ENCODE measurements around the gene FRA10AC1. TPM values are rescaled to one million over a fixed set of nuclear protein-coding genes. Genes with fewer than 3 reads are reported as not detected.
"Not testable (repeated sequence)": the region's sequence is repeated elsewhere in the genome, so short reads cannot be mapped to it uniquely, and the experiment has no call there.

The FRA10AC1 gene
- total RNA-seq, 1 experiment from 2014 or later = 12.4 TPM

DNA sequence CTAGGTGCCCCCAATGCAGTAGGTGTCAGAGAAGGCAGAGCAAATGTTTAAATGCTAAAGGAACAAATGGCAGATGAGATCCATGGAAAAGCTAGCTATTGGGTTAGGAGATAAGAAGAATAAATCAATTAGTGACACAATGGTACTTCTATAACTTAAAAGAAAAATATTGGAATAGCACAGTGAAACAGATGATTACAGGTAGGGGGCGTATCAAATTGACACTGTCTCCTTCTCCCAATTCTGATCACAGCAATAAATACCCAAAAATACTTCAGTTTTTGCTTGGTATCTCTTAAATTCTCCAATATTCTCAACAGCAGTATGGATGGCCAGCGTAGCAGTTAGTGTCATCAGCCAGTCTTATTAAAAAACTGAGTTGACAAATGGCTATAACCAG, 5.2 kb downstream of the FRA10AC1 start:
- H3K27me3 ChIP-seq (ENCODE audit: insufficient read depth, low read length) = no peaks in the 10 kb centered on the region
- Mint-ChIP-seq H3K4me1 (peaks cover 3 to 12% of the 10 kb centered on the region in 2 experiments; a peak in 2 of 4 replicates), H3K4me3 (no peak overlapping the region), H3K27ac (no peak overlapping the region), H3K27me3 (ENCODE audit: low read depth) (no peaks in the 10 kb centered on the region), H3K36me3 (ENCODE audit: insufficient read depth in 1 of 3, low read depth in 3 of 3) (peaks cover 9 to 45% (median 40%) of the 10 kb centered on the region in 3 experiments), H3K9me3 (no peaks in the 10 kb centered on the region)
- WGBS (ENCODE audit: extremely low coverage, insufficient read length, low lambda C conversion rate) = no CpG with 5 or more reads among the region's 2 CpGs
- H3K18ac ChIP-seq (ENCODE audit: insufficient read length, low read depth, low read length) = no peak overlapping the region
- H3K4ac ChIP-seq (ENCODE audit: low read depth, low read length) = no peak overlapping the region
- TF ChIP-seq, protein P1, sequence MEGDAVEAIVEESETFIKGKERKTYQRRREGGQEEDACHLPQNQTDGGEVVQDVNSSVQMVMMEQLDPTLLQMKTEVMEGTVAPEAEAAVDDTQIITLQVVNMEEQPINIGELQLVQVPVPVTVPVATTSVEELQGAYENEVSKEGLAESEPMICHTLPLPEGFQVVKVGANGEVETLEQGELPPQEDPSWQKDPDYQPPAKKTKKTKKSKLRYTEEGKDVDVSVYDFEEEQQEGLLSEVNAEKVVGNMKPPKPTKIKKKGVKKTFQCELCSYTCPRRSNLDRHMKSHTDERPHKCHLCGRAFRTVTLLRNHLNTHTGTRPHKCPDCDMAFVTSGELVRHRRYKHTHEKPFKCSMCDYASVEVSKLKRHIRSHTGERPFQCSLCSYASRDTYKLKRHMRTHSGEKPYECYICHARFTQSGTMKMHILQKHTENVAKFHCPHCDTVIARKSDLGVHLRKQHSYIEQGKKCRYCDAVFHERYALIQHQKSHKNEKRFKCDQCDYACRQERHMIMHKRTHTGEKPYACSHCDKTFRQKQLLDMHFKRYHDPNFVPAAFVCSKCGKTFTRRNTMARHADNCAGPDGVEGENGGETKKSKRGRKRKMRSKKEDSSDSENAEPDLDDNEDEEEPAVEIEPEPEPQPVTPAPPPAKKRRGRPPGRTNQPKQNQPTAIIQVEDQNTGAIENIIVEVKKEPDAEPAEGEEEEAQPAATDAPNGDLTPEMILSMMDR (conservative IDR thresholded peaks at IDR 0.05) = peak; percentile 41
- H3K9ac ChIP-seq (ENCODE audit: extremely low read depth, insufficient read length, low read length) = no peak overlapping the region
- no peak overlapping the region for H3K14ac ChIP-seq (ENCODE audit: insufficient read depth, low read length)
- no peak overlapping the region for H3K23ac ChIP-seq (ENCODE audit: insufficient read length, low read depth, low read length)
- H3K56ac ChIP-seq (ENCODE audit: insufficient read length, low read depth, low read length) = no peak overlapping the region
- H2AFZ ChIP-seq (ENCODE audit: low read length) = no peak overlapping the region
- H2BK5ac ChIP-seq (ENCODE audit: insufficient read length, low read length) = no peak overlapping the region
- DNase-seq = no peak
- H3K79me1 ChIP-seq (ENCODE audit: insufficient read depth, low read depth, low read length, poor library complexity, severe bottlenecking) = no peaks in the 10 kb centered on the region
- no peak overlapping the region for H2BK12ac ChIP-seq (ENCODE audit: insufficient read length, low read depth, low read length)
- no peak overlapping the region for H2BK20ac ChIP-seq (ENCODE audit: low read depth, low read length, poor library complexity, severe bottlenecking)
- no peaks in the 10 kb centered on the region for H3K79me2 ChIP-seq (ENCODE audit: insufficient read depth, low read length)
- H2BK120ac ChIP-seq (ENCODE audit: low read depth, low read length, poor library complexity, severe bottlenecking) = no peak overlapping the region
- H4K20me1 ChIP-seq (ENCODE audit: control insufficient read depth, insufficient read depth, insufficient read length) = no peaks in the 10 kb centered on the region
- no peak overlapping the region for H4K5ac ChIP-seq (ENCODE audit: insufficient read length, low read depth, low read length)
- no peak overlapping the region for H4K8ac ChIP-seq (replicated peaks; ENCODE audit: insufficient read length, low read depth, low read length)
- H3K23me2 ChIP-seq (ENCODE audit: insufficient read length, low read depth, low read length, poor library complexity, severe bottlenecking) = peaks cover 9% of the 10 kb centered on the region
- H2AK5ac ChIP-seq (ENCODE audit: insufficient read length, low read length) = no peak overlapping the region
- H3T11ph ChIP-seq (ENCODE audit: low read length) = no peak overlapping the region
- H4K91ac ChIP-seq (ENCODE audit: insufficient read length, low read depth, low read length) = no peak overlapping the region
- no peak overlapping the region for H3K4me2 ChIP-seq (ENCODE audit: insufficient read depth, insufficient read length, low read length)
- H3K27ac ChIP-seq (ENCODE audit: insufficient read length, low read depth, low read length) = no peak overlapping the region
- no peaks in the 10 kb centered on the region; the same call in 1 of the 2 replicates for H3K4me1 ChIP-seq (ENCODE audit: insufficient read depth, low read length)
- no peaks in the 10 kb centered on the region for H3K9me3 ChIP-seq (ENCODE audit: control insufficient read depth, low read depth, low read length)
- no peak overlapping the region for H2BK15ac ChIP-seq (ENCODE audit: low read depth, low read length)

DNA sequence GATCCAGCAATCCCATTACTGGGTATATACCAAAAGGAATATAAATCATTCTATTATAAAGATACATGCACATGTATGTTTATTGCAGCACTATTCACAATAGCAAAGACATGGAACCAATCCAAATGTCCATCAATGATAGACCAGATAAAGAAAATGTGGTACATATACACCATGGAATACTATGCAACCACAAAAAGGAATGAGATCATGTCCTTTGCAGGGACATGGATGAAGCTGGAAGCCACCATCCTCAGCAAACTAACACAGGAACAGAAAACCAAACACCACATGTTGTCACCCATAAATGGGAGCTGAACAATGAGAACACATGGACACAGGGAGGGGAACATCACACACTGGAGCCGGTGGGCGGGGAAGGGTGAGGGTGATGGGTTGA, 5.8 kb downstream of the FRA10AC1 start:
- H3K18ac ChIP-seq (ENCODE audit: insufficient read length, low read depth, low read length); H3K27ac Mint-ChIP-seq; H3K56ac ChIP-seq (ENCODE audit: insufficient read length, low read depth, low read length); H3K9ac ChIP-seq (ENCODE audit: extremely low read depth, insufficient read length, low read length); H2BK120ac ChIP-seq (ENCODE audit: low read depth, low read length, poor library complexity, severe bottlenecking); H3K14ac ChIP-seq (ENCODE audit: insufficient read depth, low read length); H3K79me2 ChIP-seq (ENCODE audit: insufficient read depth, low read length); H2BK20ac ChIP-seq (ENCODE audit: low read depth, low read length, poor library complexity, severe bottlenecking); H3K27me3 ChIP-seq (ENCODE audit: insufficient read depth, low read length); H3K23ac ChIP-seq (ENCODE audit: insufficient read length, low read depth, low read length); H3K9me3 Mint-ChIP-seq; H3K4me1 ChIP-seq (ENCODE audit: insufficient read depth, low read length); H3K79me1 ChIP-seq (ENCODE audit: insufficient read depth, low read depth, low read length, poor library complexity, severe bottlenecking); H2BK15ac ChIP-seq (ENCODE audit: low read depth, low read length); H2AK5ac ChIP-seq (ENCODE audit: insufficient read length, low read length); H3K4me2 ChIP-seq (ENCODE audit: insufficient read depth, insufficient read length, low read length); H3K27me3 Mint-ChIP-seq (ENCODE audit: low read depth); H2BK5ac ChIP-seq (ENCODE audit: insufficient read length, low read length); H2AFZ ChIP-seq (ENCODE audit: low read length); H2BK12ac ChIP-seq (ENCODE audit: insufficient read length, low read depth, low read length); H3K4ac ChIP-seq (ENCODE audit: low read depth, low read length); H4K91ac ChIP-seq (ENCODE audit: insufficient read length, low read depth, low read length); H3K23me2 ChIP-seq (ENCODE audit: insufficient read length, low read depth, low read length, poor library complexity, severe bottlenecking); H4K20me1 ChIP-seq (ENCODE audit: control insufficient read depth, insufficient read depth, insufficient read length); H3T11ph ChIP-seq (ENCODE audit: low read length); DNase-seq; H3K4me3 Mint-ChIP-seq; H3K9me3 ChIP-seq (ENCODE audit: control insufficient read depth, low read depth, low read length); H3K27ac ChIP-seq (ENCODE audit: insufficient read length, low read depth, low read length); H4K8ac ChIP-seq (replicated peaks; ENCODE audit: insufficient read length, low read depth, low read length); H4K5ac ChIP-seq (ENCODE audit: insufficient read length, low read depth, low read length): not testable (repeated sequence)
- H3K36me3 Mint-ChIP-seq (ENCODE audit: insufficient read depth in 1 of 3, low read depth in 3 of 3) = peaks cover 9 to 48% (median 40%) of the 10 kb centered on the region in 3 experiments
- peaks cover 3 to 12% of the 10 kb centered on the region in 2 experiments; a peak in 2 of 4 replicates for H3K4me1 Mint-ChIP-seq
- no CpG with 5 or more reads among the region's 2 CpGs for WGBS (ENCODE audit: extremely low coverage, insufficient read length, low lambda C conversion rate)
